Metanephros (tissue), 2 donors: Measurements from ENCODE around the gene EME2. TPM values are rescaled to one million over a fixed set of nuclear protein-coding genes. Genes with fewer than 3 reads are reported as not detected.

ENCODE experiments used
- small RNA-seq: library from RNA; depleted of rRNA; stranded (forward); fragments of <200 nt; gene quantifications from one replicate; pipeline ENCODE3, GENCODE V24; 2014; ENCODE audit warnings: low replicate concordance
- total RNA-seq: library from RNA; depleted of rRNA; stranded (reverse); fragments of >200 nt; gene quantifications from one replicate; pipeline ENCODE4 v1.2.3, GENCODE V29; 2014

Gene EME2
- total RNA-seq = 20.1 TPM

GRCh38 chr16:1772362-1772907 lies at the start of gene EME2:
TSS of gene EME2 (plus strand) at chr16:1772810. CDS start at chr16:1773228, 418 bp downstream.

GRCh38 chr16:1771188-1771863 lies 1.3 kb upstream of the EME2 start, which contains the start of gene NME3:
TSS of gene NME3 (minus strand) at chr16:1771543. CDS start at chr16:1771534, 9 bp downstream.

GRCh38 chr16:1772908-1773702 lies 495 bp downstream of the EME2 start, which contains the start of gene MRPS34:
TSS of gene MRPS34 (minus strand) at chr16:1773134. CDS start at chr16:1773119, 15 bp downstream.

GRCh38 chr16:1782408-1783264 lies 10.0 kb downstream of the EME2 start, which contains the start of the genes NUBP2 and SPSB3:
TSS of gene NUBP2 (plus strand) at chr16:1782960. CDS start at chr16:1783021, 61 bp downstream.
TSS of gene SPSB3 (minus strand) at chr16:1782571. CDS start at chr16:1781483, 1,088 bp downstream.

GRCh38 chr16:1793578-1794220 lies 21.1 kb downstream of the EME2 start, which contains the start of gene IGFALS:
TSS of gene IGFALS (minus strand) at chr16:1793705. CDS start at chr16:1793652, 53 bp downstream.

Small RNA genes within 50 kb of the gene (small RNA-seq; reads per million reads assigned to genes)
- gene MIR3177 = not detected

Other genes starting within 250 kb of the EME2 start
- 27.7 TPM for gene TMEM204, start 239.1 kb upstream of the EME2 start, total RNA-seq
- gene IFT140, start 160.7 kb upstream of the EME2 start, total RNA-seq = 68.0 TPM
- 17.2 TPM for gene CRAMP1, start 160.4 kb upstream of the EME2 start, total RNA-seq
- gene JPT2, start 94.5 kb upstream of the EME2 start, total RNA-seq = 44.8 TPM
- 65.9 TPM for gene MAPK8IP3, start 66.6 kb upstream of the EME2 start, total RNA-seq
- gene NME3, start 1.3 kb upstream of the EME2 start, total RNA-seq = 43.1 TPM
- gene MRPS34, start 324 bp downstream of the EME2 start, total RNA-seq = 63.4 TPM
- 78.3 TPM for gene SPSB3, start 9.8 kb downstream of the EME2 start, total RNA-seq
- 70.1 TPM for gene NUBP2, start 10.2 kb downstream of the EME2 start, total RNA-seq
- gene IGFALS, start 20.9 kb downstream of the EME2 start, total RNA-seq = 7.0 TPM
- 73.6 TPM for gene HAGH, start 54.0 kb downstream of the EME2 start, total RNA-seq
- 98.6 TPM for gene FAHD1, start 54.4 kb downstream of the EME2 start, total RNA-seq
- gene MEIOB, start 99.4 kb downstream of the EME2 start, total RNA-seq = 0.29 TPM
- 1.2 TPM for gene HS3ST6, start 145.6 kb downstream of the EME2 start, total RNA-seq
- 22.4 TPM for gene MSRB1, start 170.4 kb downstream of the EME2 start, total RNA-seq
- gene RPL3L, start 181.9 kb downstream of the EME2 start, total RNA-seq = 33.3 TPM
- 130 TPM for gene NDUFB10, start 186.7 kb downstream of the EME2 start, total RNA-seq
- 2,517 TPM for gene RPS2, start 192.0 kb downstream of the EME2 start, total RNA-seq
- not detected for gene RNF151, start 194.0 kb downstream of the EME2 start, total RNA-seq
- gene TBL3, start 199.2 kb downstream of the EME2 start, total RNA-seq = 32.2 TPM
- 0.47 TPM for gene NOXO1, start 208.7 kb downstream of the EME2 start, total RNA-seq
- gene GFER, start 211.4 kb downstream of the EME2 start, total RNA-seq = 24.6 TPM
- gene SYNGR3, start 217.2 kb downstream of the EME2 start, total RNA-seq = 3.2 TPM
- gene ZNF598, start 237.0 kb downstream of the EME2 start, total RNA-seq = 20.9 TPM
- gene NPW, start 247.0 kb downstream of the EME2 start, total RNA-seq = 7.0 TPM